PC-3 (cell line): ENCODE measurements around the gene SCAF8.

Experiments
- EZH2 ChIP-seq: fragments of 300-600 bp; sonication (generic); IDR thresholded peaks from one replicate; pipeline ENCODE4 v1.6.1; 2017; ENCODE audit warnings: antibody characterized with exemption, mild to moderate bottlenecking, low read length; ENCODE audit not compliant: unreplicated experiment
- TF ChIP-seq, protein P1 (sequence below): fragments of 300-600 bp; sonication (generic); conservative IDR thresholded peaks from 2 replicates; pipeline ENCODE4 v1.5.1; 2017; ENCODE audit warnings: antibody characterized with exemption, low read depth, mild to moderate bottlenecking, low read length

DNA sequence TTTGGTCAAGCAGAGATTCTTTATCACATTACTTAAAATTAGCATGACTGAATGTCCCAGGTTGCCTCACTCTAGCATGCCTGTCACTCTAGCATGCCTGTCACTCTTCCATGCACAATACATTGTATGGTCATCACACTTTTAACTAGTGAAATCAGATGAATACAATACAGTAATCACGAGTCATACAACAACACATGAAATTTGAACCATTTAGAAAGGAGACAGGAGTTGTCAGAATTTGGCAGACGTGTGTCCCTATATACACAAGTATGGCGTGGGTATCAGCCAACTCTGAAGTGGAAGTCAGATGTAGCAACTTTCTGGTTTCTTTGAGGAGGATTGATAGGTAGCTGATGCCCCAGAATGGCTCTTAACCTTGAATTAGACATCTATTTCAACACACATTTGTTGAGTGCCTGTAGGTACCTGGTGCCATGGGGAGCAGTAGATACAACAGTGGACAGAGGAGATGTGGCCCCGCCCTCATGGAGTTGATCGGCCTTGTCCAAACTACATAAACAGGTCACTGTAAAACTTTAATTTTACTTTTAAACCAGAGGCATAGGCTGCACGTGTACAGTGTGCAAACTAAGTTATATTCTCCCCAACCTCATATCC lies 145.8 kb downstream of the SCAF8 start:
- TF ChIP-seq, protein P1, sequence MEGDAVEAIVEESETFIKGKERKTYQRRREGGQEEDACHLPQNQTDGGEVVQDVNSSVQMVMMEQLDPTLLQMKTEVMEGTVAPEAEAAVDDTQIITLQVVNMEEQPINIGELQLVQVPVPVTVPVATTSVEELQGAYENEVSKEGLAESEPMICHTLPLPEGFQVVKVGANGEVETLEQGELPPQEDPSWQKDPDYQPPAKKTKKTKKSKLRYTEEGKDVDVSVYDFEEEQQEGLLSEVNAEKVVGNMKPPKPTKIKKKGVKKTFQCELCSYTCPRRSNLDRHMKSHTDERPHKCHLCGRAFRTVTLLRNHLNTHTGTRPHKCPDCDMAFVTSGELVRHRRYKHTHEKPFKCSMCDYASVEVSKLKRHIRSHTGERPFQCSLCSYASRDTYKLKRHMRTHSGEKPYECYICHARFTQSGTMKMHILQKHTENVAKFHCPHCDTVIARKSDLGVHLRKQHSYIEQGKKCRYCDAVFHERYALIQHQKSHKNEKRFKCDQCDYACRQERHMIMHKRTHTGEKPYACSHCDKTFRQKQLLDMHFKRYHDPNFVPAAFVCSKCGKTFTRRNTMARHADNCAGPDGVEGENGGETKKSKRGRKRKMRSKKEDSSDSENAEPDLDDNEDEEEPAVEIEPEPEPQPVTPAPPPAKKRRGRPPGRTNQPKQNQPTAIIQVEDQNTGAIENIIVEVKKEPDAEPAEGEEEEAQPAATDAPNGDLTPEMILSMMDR: no peak
- TF ChIP-seq EZH2: no peak
